Measurements from ENCODE around the gene ARHGEF7. TPM values are rescaled to one million over a fixed set of nuclear protein-coding genes. Genes with fewer than 3 reads are reported as not detected.

ARHGEF7 gene
- total RNA-seq, 1 experiment from 2014 or later = 21.6 TPM

- DNase-seq (ENCODE audit: low read depth) = no peak
Measured at GRCh38 chr13:111343186-111343805, 228.2 kb downstream of the ARHGEF7 start.

- DNase-seq (ENCODE audit: low read depth) = peak; percentile 25
Measured at GRCh38 chr13:111344471-111345191, 229.5 kb downstream of the ARHGEF7 start.

- no peak for DNase-seq (ENCODE audit: low read depth)
Measured at GRCh38 chr13:111345682-111346081, 230.6 kb downstream of the ARHGEF7 start.

GRCh38 chr13:111346101-111346680 is 231.1 kb downstream of the ARHGEF7 start:
- no peak for DNase-seq (ENCODE audit: low read depth)

- no peak for DNase-seq (ENCODE audit: low read depth)
Measured at GRCh38 chr13:111347438-111347837, 232.3 kb downstream of the ARHGEF7 start.

GRCh38 chr13:111353508-111353907 is 238.4 kb downstream of the ARHGEF7 start:
- no peak for DNase-seq (ENCODE audit: low read depth)

GRCh38 chr13:111354789-111355188 is 239.7 kb downstream of the ARHGEF7 start:
- no peak for DNase-seq (ENCODE audit: low read depth)

Other genes with a start within 250 kb of the ARHGEF7 start
- gene ANKRD10, start 200.2 kb upstream of the ARHGEF7 start, total RNA-seq (2014; rRNA removed; shearing (Covaris generic)) = 47.4 and 59.7 TPM in 2 replicates
- 0.29 and 0.70 TPM in 2 replicates for gene TEX29, start 205.3 kb downstream of the ARHGEF7 start, total RNA-seq (2014; rRNA removed; shearing (Covaris generic))

All from HT1080 (cell line).